K562 (cell line): ENCODE data around the gene BEST1. TPM values are rescaled to one million over a fixed set of nuclear protein-coding genes. Genes with fewer than 3 reads are reported as not detected.

Experiments
- ARID4B ChIP-seq: sonication (generic); formaldehyde crosslinking; IDR thresholded peaks from 2 replicates; pipeline ENCODE4 v1.8.0; 2022; ENCODE audit warnings: mild to moderate bottlenecking, missing genetic modification reagents
- BACH1 ChIP-seq: fragments of 200-800 bp; sonication (Bioruptor generic); IDR thresholded peaks from 2 replicates; pipeline ENCODE4 v1.6.1; 2016; ENCODE audit warnings: missing genetic modification characterization, missing compliant biosample characterization
- CREM ChIP-seq: IDR thresholded peaks from 2 replicates; pipeline ENCODE4 v1.6.1; 2014; ENCODE audit warnings: antibody characterized with exemption, low read depth
- CXXC5 ChIP-seq: fragments of 250-450 bp; sonication (Bioruptor Pico); IDR thresholded peaks from 2 replicates; pipeline ENCODE4 v1.8.0; 2022; ENCODE audit warnings: inconsistent platforms, mild to moderate bottlenecking, moderate library complexity
- PCBP1 ChIP-seq: fragments of 200-400 bp; formaldehyde crosslinking; IDR thresholded peaks from 2 replicates; pipeline ENCODE4 v1.6.1; 2018; ENCODE audit warnings: mild to moderate bottlenecking, low read depth, low read length; ENCODE audit not compliant: poor library complexity, severe bottlenecking
- SOX6 ChIP-seq: fragments of 450-650 bp; IDR thresholded peaks from 2 replicates; pipeline ENCODE4 v1.6.1; 2014; ENCODE audit warnings: mild to moderate bottlenecking
- TCF3 ChIP-seq: sonication (generic); formaldehyde crosslinking; IDR thresholded peaks from 2 replicates; pipeline ENCODE4 v1.4.0; 2020; ENCODE audit warnings: mild to moderate bottlenecking, missing genetic modification reagents
- WHSC1 ChIP-seq: IDR thresholded peaks from one replicate; pipeline ENCODE4 v1.6.1; 2012; ENCODE audit warnings: low read length, control low read depth, inconsistent platforms
- ZKSCAN8 ChIP-seq: fragments of 200-800 bp; sonication (Bioruptor generic); IDR thresholded peaks from 2 replicates; pipeline ENCODE4 v1.6.1; 2016; ENCODE audit warnings: missing genetic modification characterization, missing compliant biosample characterization
- ZNF398 ChIP-seq: fragments of 250-450 bp; sonication (Bioruptor Pico); IDR thresholded peaks from 2 replicates; pipeline ENCODE4 v1.8.0; 2021; ENCODE audit warnings: moderate library complexity, mild to moderate bottlenecking, inconsistent platforms
- ZNF431 ChIP-seq: sonication (generic); formaldehyde crosslinking; IDR thresholded peaks from 2 replicates; pipeline ENCODE4 v1.8.0; 2022; ENCODE audit warnings: mild to moderate bottlenecking, missing genetic modification reagents
- ZNF655 ChIP-seq: fragments of 250-450 bp; sonication (Bioruptor Pico); IDR thresholded peaks from 2 replicates; pipeline ENCODE4 v1.5.0; 2021
- ZNF695 ChIP-seq: fragments of 450-650 bp; formaldehyde crosslinking; IDR thresholded peaks from 2 replicates; pipeline ENCODE4 v1.4.0; 2020; ENCODE audit warnings: mild to moderate bottlenecking, moderate library complexity
- ZSCAN32 ChIP-seq: fragments of 450-650 bp; formaldehyde crosslinking; IDR thresholded peaks from 2 replicates; pipeline ENCODE4 v1.4.0; 2020; ENCODE audit warnings: mild to moderate bottlenecking, moderate library complexity
- polyA plus RNA-seq, 8 experiments: library from polyadenylated mRNA; depleted of rRNA in 4 of 8; stranded (reverse) in 5 of 8; unstranded in 3 of 8; fragments of >200 nt; fragmentation: Nextera tagmentation in 2 of 8; fragmentation: Illumina TruSeq in 1 of 8; extraction: Ambion mirVana in 2 of 8; extraction: Trizol in 1 of 8; gene quantifications; 2 replicates each; pipeline versions ENCODE4 v1.2.1 to v1.2.3, GENCODE V29; 2011 to 2014; ENCODE audit warnings: inconsistent platforms in 1 of 8, missing spikeins in 1 of 8
- total RNA-seq, 7 experiments: library from RNA; depleted of rRNA in 6 of 7; stranded (reverse); fragments of >200 nt in 6 of 7; fragmentation: Illumina TruSeq in 2 of 7; extraction: Trizol in 2 of 7; gene quantifications; 2 replicates each; pipeline versions ENCODE4 v1.2.1 to v1.2.3, GENCODE V29; 2011 to 2021; ENCODE audit warnings: low replicate concordance in 1 of 7
- TF ChIP-seq, protein P1 (sequence below): fragments of 450-650 bp; formaldehyde crosslinking; IDR thresholded peaks from 2 replicates; pipeline ENCODE4 v1.4.0; 2020; ENCODE audit warnings: mild to moderate bottlenecking, moderate library complexity
- TF ChIP-seq, protein P2 (sequence below): fragments of 450-650 bp; IDR thresholded peaks from one replicate; pipeline ENCODE4 v1.6.1; 2018; ENCODE audit warnings: mild to moderate bottlenecking, moderate library complexity; ENCODE audit not compliant: partially characterized antibody

The BEST1 gene
- total and polyA plus RNA-seq, 9 of the 15 experiments (the other 6 are each of a cell fraction or from before 2014, with no cell fraction given): 0.07 to 1.3 (median 0.40) TPM

GRCh38 chr11:61963282-61964057 lies 13.3 kb downstream of the BEST1 start (continued):
- TF ChIP-seq ZNF655 (peak; percentile 80), ZNF695 (CRISPR knock-in tag) (no peak; the same call in 1 of the 2 replicates), BACH1 (tag) (no peak), ZNF398 (CRISPR knock-in tag) (no peak), ZKSCAN8 (no peak), CREM (no peak), WHSC1 (no peak), ARID4B (CRISPR knock-in tag) (peak; percentile 50; the same call in 1 of the 2 replicates), PCBP1 (no peak), ZNF431 (CRISPR knock-in tag) (no peak; the same call in 1 of the 2 replicates), ZSCAN32 (CRISPR knock-in tag) (peak; percentile 69), TCF3 (CRISPR knock-in tag) (no peak), CXXC5 (CRISPR knock-in tag) (peak; percentile 56; the same call in 1 of the 2 replicates), SOX6 (0 out of 2 replicates have a peak, but pooled peaks have one; percentile 31)
- TF ChIP-seq, protein P1, sequence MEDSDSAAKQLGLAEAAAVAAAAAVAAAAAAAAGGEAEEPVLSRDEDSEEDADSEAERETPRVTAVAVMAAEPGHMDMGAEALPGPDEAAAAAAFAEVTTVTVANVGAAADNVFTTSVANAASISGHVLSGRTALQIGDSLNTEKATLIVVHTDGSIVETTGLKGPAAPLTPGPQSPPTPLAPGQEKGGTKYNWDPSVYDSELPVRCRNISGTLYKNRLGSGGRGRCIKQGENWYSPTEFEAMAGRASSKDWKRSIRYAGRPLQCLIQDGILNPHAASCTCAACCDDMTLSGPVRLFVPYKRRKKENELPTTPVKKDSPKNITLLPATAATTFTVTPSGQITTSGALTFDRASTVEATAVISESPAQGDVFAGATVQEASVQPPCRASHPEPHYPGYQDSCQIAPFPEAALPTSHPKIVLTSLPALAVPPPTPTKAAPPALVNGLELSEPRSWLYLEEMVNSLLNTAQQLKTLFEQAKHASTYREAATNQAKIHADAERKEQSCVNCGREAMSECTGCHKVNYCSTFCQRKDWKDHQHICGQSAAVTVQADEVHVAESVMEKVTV (CRISPR knock-in tag): no peak
- TF ChIP-seq, protein P2, sequence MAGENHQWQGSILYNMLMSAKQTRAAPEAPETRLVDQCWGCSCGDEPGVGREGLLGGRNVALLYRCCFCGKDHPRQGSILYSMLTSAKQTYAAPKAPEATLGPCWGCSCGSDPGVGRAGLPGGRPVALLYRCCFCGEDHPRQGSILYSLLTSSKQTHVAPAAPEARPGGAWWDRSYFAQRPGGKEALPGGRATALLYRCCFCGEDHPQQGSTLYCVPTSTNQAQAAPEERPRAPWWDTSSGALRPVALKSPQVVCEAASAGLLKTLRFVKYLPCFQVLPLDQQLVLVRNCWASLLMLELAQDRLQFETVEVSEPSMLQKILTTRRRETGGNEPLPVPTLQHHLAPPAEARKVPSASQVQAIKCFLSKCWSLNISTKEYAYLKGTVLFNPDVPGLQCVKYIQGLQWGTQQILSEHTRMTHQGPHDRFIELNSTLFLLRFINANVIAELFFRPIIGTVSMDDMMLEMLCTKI: no peak
